GM21381 (cell line): ENCODE data around the gene METTL15.
"Not testable (repeated sequence)": the region's sequence is repeated elsewhere in the genome, so short reads cannot be mapped to it uniquely, and the experiment has no call there.

Source experiments
- ATAC-seq: cut with Tn5 transposase; IDR thresholded peaks from one replicate; pipeline ENCODE4 v1.9.1; 2021; ENCODE audit warnings: mild to moderate bottlenecking, moderate library complexity; ENCODE audit not compliant: unreplicated experiment

METTL15 gene

DNA sequence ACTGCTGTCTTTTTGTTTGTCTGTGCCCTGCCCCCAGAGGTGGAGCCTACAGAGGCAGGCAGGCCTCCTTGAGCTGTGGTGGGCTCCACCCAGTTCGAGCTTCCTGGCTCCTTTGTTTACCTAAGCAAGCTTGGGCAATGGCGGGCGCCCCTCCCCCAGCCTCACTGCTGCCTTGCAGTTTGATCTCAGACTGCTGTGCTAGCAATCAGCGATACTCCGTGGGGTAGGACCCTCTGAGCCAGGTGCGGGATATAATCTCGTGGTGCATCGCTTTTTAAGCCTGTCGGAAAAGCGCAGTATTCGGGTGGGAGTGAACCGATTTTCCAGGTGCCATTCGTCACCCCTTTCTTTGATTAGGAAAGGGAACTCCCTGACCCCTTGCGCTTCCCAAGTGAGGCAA, 269.9 kb downstream of the METTL15 start:
- ATAC-seq = not testable (repeated sequence)
